SU-DHL-6 (cell line): Measurements from ENCODE around the gene TRIM3.

ENCODE experiments used
- EZH2phosphoT487 ChIP-seq: fragments of 200-600 bp; sonication (generic), shearing (Covaris generic); conservative IDR thresholded peaks from 2 replicates; pipeline ENCODE4 v1.6.1; 2018; ENCODE audit warnings: mild to moderate bottlenecking, antibody characterized with exemption, low read length, moderate library complexity, mixed read lengths
- TF ChIP-seq, protein P1 (sequence below): fragments of 200-600 bp; sonication (generic); IDR thresholded peaks from one replicate; pipeline ENCODE4 v1.5.1; 2017; ENCODE audit warnings: antibody characterized with exemption, mild to moderate bottlenecking, low read length, moderate library complexity; ENCODE audit not compliant: insufficient read depth, poor library complexity, severe bottlenecking

- TF ChIP-seq, protein P1, sequence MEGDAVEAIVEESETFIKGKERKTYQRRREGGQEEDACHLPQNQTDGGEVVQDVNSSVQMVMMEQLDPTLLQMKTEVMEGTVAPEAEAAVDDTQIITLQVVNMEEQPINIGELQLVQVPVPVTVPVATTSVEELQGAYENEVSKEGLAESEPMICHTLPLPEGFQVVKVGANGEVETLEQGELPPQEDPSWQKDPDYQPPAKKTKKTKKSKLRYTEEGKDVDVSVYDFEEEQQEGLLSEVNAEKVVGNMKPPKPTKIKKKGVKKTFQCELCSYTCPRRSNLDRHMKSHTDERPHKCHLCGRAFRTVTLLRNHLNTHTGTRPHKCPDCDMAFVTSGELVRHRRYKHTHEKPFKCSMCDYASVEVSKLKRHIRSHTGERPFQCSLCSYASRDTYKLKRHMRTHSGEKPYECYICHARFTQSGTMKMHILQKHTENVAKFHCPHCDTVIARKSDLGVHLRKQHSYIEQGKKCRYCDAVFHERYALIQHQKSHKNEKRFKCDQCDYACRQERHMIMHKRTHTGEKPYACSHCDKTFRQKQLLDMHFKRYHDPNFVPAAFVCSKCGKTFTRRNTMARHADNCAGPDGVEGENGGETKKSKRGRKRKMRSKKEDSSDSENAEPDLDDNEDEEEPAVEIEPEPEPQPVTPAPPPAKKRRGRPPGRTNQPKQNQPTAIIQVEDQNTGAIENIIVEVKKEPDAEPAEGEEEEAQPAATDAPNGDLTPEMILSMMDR, result no peak
- TF ChIP-seq EZH2phosphoT487, result no peak
Measured at GRCh38 chr11:6489306-6489705, 15.6 kb upstream of the TRIM3 start.
